ENCODE measurements around the gene PLSCR1.
A peak's percentile ranks its signal among the peaks of the same experiment; 100 is the strongest.
"Not testable (repeated sequence)": the region's sequence is repeated elsewhere in the genome, so short reads cannot be mapped to it uniquely, and the experiment has no call there.

Gene PLSCR1

GRCh38 chr3:146498002-146498736 lies 46.2 kb downstream of the PLSCR1 start:
- Mint-ChIP-seq H3K27ac (no peak overlapping the region), H3K9me3 (peaks cover 1 to 5% of the 10 kb centered on the region in 2 donors), H3K27me3 (peaks cover 3 to 9% of the 10 kb centered on the region in 2 donors), H3K36me3 (ENCODE audit: insufficient read depth) (no peaks in the 10 kb centered on the region), H3K4me1 (ENCODE audit: low read depth in 2 of 2) (peaks cover 4 to 6% of the 10 kb centered on the region in 2 donors), H3K4me3 (peak overlapping the region; percentile 59)
- DNase-seq (peak in 1 of 3 experiments; percentile 31), ATAC-seq (replicated peaks) (peak; percentile 65)

GRCh38 chr3:146497145-146497843 lies 47.1 kb downstream of the PLSCR1 start:
- H3K27ac Mint-ChIP-seq; DNase-seq; H3K4me1 Mint-ChIP-seq (ENCODE audit: low read depth in 2 of 2); ATAC-seq (replicated peaks); H3K4me3 Mint-ChIP-seq; H3K36me3 Mint-ChIP-seq (ENCODE audit: insufficient read depth): not testable (repeated sequence)
- Mint-ChIP-seq H3K9me3 (peaks cover 5 to 10% of the 10 kb centered on the region in 2 donors), H3K27me3 (peaks cover 11 to 17% of the 10 kb centered on the region in 2 donors)

GRCh38 chr3:146496726-146497125 lies 47.7 kb downstream of the PLSCR1 start:
- ATAC-seq (replicated peaks) (no peak), DNase-seq (no peak)
- H3K4me3 Mint-ChIP-seq, result no peak overlapping the region
- H3K27ac Mint-ChIP-seq, result no peak overlapping the region
- peaks cover 4 to 6% of the 10 kb centered on the region in 2 donors for H3K4me1 Mint-ChIP-seq (ENCODE audit: low read depth in 2 of 2)
- H3K36me3 Mint-ChIP-seq (ENCODE audit: insufficient read depth), result no peaks in the 10 kb centered on the region
- H3K9me3 Mint-ChIP-seq, result peaks cover 5 to 15% of the 10 kb centered on the region in 2 donors
- H3K27me3 Mint-ChIP-seq, result peaks cover 17 to 22% of the 10 kb centered on the region in 2 donors

GRCh38 chr3:146496251-146496650 lies 48.2 kb downstream of the PLSCR1 start:
- ATAC-seq (replicated peaks), result no peak
- Mint-ChIP-seq H3K4me1 (ENCODE audit: low read depth in 2 of 2) (peaks cover 4 to 6% of the 10 kb centered on the region in 2 donors), H3K9me3 (peaks cover 5 to 16% of the 10 kb centered on the region in 2 donors), H3K4me3 (no peak overlapping the region), H3K36me3 (ENCODE audit: insufficient read depth) (no peaks in the 10 kb centered on the region), H3K27ac (no peak overlapping the region), H3K27me3 (peaks cover 17 to 23% of the 10 kb centered on the region in 2 donors)
- DNase-seq, result no peak

GRCh38 chr3:146493761-146494160 lies 50.6 kb downstream of the PLSCR1 start:
- H3K9me3 Mint-ChIP-seq, result peaks cover 7 to 22% of the 10 kb centered on the region in 2 donors
- H3K27me3 Mint-ChIP-seq, result peaks cover 17 to 28% of the 10 kb centered on the region in 2 donors
- H3K4me1 Mint-ChIP-seq (ENCODE audit: low read depth in 2 of 2), result peaks cover 4 to 6% of the 10 kb centered on the region in 2 donors
- ATAC-seq (replicated peaks) (no peak), DNase-seq (no peak)
- H3K4me3 Mint-ChIP-seq, result no peak overlapping the region
- H3K27ac Mint-ChIP-seq, result no peak overlapping the region
- H3K36me3 Mint-ChIP-seq (ENCODE audit: insufficient read depth), result no peaks in the 10 kb centered on the region

GRCh38 chr3:146493221-146493620 lies 51.2 kb downstream of the PLSCR1 start:
- H3K27me3 Mint-ChIP-seq, result peaks cover 17 to 28% of the 10 kb centered on the region in 2 donors
- no peak overlapping the region for H3K4me3 Mint-ChIP-seq
- no peak overlapping the region for H3K27ac Mint-ChIP-seq
- peaks cover 9 to 22% of the 10 kb centered on the region in 2 donors for H3K9me3 Mint-ChIP-seq
- no peaks in the 10 kb centered on the region for H3K36me3 Mint-ChIP-seq (ENCODE audit: insufficient read depth)
- H3K4me1 Mint-ChIP-seq (ENCODE audit: low read depth in 2 of 2), result peaks cover 3 to 4% of the 10 kb centered on the region in 2 donors
- DNase-seq, result no peak
- ATAC-seq (replicated peaks), result no peak

GRCh38 chr3:146491303-146491702 lies 53.1 kb downstream of the PLSCR1 start:
- Mint-ChIP-seq H3K36me3 (ENCODE audit: insufficient read depth) (no peaks in the 10 kb centered on the region), H3K27me3 (peaks cover 20 to 38% of the 10 kb centered on the region in 2 donors), H3K27ac (no peak overlapping the region), H3K9me3 (peaks cover 4 to 22% of the 10 kb centered on the region in 2 donors), H3K4me3 (no peak overlapping the region), H3K4me1 (ENCODE audit: low read depth in 2 of 2) (no peaks in the 10 kb centered on the region)
- ATAC-seq (replicated peaks) (no peak), DNase-seq (no peak)

- Mint-ChIP-seq H3K27me3 (peaks cover 30 to 36% of the 10 kb centered on the region in 2 donors), H3K4me1 (ENCODE audit: low read depth in 2 of 2) (no peaks in the 10 kb centered on the region), H3K4me3 (no peak overlapping the region), H3K36me3 (ENCODE audit: insufficient read depth) (no peaks in the 10 kb centered on the region), H3K9me3 (peaks cover 11% of the 10 kb centered on the region in 2 donors), H3K27ac (no peak overlapping the region)
- no peak for DNase-seq
- ATAC-seq (replicated peaks), result no peak
Measured at GRCh38 chr3:146485297-146485696, 59.1 kb downstream of the PLSCR1 start.

- Mint-ChIP-seq H3K27ac (no peak overlapping the region), H3K4me3 (no peak overlapping the region), H3K9me3 (peaks cover 0 to 4% of the 10 kb centered on the region in 2 donors), H3K36me3 (ENCODE audit: insufficient read depth) (no peaks in the 10 kb centered on the region), H3K27me3 (peaks cover 30 to 59% of the 10 kb centered on the region in 2 donors), H3K4me1 (ENCODE audit: low read depth in 2 of 2) (no peaks in the 10 kb centered on the region)
- ATAC-seq (replicated peaks) (no peak), DNase-seq (no peak)
Measured at GRCh38 chr3:146476094-146476740, 68.2 kb downstream of the PLSCR1 start.

GRCh38 chr3:146474976-146475375 lies 69.4 kb downstream of the PLSCR1 start:
- not testable (repeated sequence) for H3K4me3 Mint-ChIP-seq; H3K9me3 Mint-ChIP-seq; H3K27ac Mint-ChIP-seq; H3K36me3 Mint-ChIP-seq (ENCODE audit: insufficient read depth); ATAC-seq (replicated peaks); H3K4me1 Mint-ChIP-seq (ENCODE audit: low read depth in 2 of 2); DNase-seq
- peaks cover 25 to 52% of the 10 kb centered on the region in 2 donors for H3K27me3 Mint-ChIP-seq

GRCh38 chr3:146473726-146474125 lies 70.7 kb downstream of the PLSCR1 start:
- Mint-ChIP-seq H3K9me3 (no peaks in the 10 kb centered on the region), H3K4me3 (no peak overlapping the region), H3K36me3 (ENCODE audit: insufficient read depth) (no peaks in the 10 kb centered on the region), H3K27ac (no peak overlapping the region), H3K27me3 (peaks cover 14 to 40% of the 10 kb centered on the region in 2 donors), H3K4me1 (ENCODE audit: low read depth in 2 of 2) (peaks cover 0 to 6% of the 10 kb centered on the region in 2 donors)
- ATAC-seq (replicated peaks) (no peak), DNase-seq (no peak)

- H3K27me3 Mint-ChIP-seq, result peaks cover 14 to 29% of the 10 kb centered on the region in 2 donors
- H3K27ac Mint-ChIP-seq, result no peak overlapping the region
- no peak overlapping the region for H3K4me3 Mint-ChIP-seq
- no peaks in the 10 kb centered on the region for H3K9me3 Mint-ChIP-seq
- H3K4me1 Mint-ChIP-seq (ENCODE audit: low read depth in 2 of 2), result peaks cover 0 to 6% of the 10 kb centered on the region in 2 donors
- ATAC-seq (replicated peaks) (no peak), DNase-seq (no peak)
- H3K36me3 Mint-ChIP-seq (ENCODE audit: insufficient read depth), result no peaks in the 10 kb centered on the region
Measured at GRCh38 chr3:146472611-146473010, 71.8 kb downstream of the PLSCR1 start.

- H3K27ac Mint-ChIP-seq, result no peak overlapping the region
- ATAC-seq (replicated peaks) (no peak), DNase-seq (no peak)
- peaks cover 0 to 6% of the 10 kb centered on the region in 2 donors for H3K4me1 Mint-ChIP-seq (ENCODE audit: low read depth in 2 of 2)
- peak overlapping the region in 1 of 2 donors; percentile 82 for H3K4me3 Mint-ChIP-seq
- H3K27me3 Mint-ChIP-seq, result peaks cover 14 to 19% of the 10 kb centered on the region in 2 donors
- H3K36me3 Mint-ChIP-seq (ENCODE audit: insufficient read depth), result no peaks in the 10 kb centered on the region
- H3K9me3 Mint-ChIP-seq, result no peaks in the 10 kb centered on the region
Measured at GRCh38 chr3:146471012-146471411, 73.4 kb downstream of the PLSCR1 start.
